ENCODE measurements around the gene MPG.

- TF ChIP-seq CTCF (IDR thresholded peaks at IDR 0.05): no peak
- TF ChIP-seq POLR2A (IDR thresholded peaks at IDR 0.05): no peak
These were observed 47.0 kb downstream of the MPG start for GRCh38 chr16:125011-125410.

Measured in sigmoid colon (tissue), 3 donors.